Body of pancreas (tissue), 4 donors: ENCODE measurements around the gene TUBA1A. TPM values are rescaled to one million over a fixed set of nuclear protein-coding genes. Genes with fewer than 3 reads are reported as not detected.

Experiments used
- ATAC-seq: fragments of 150-250 bp; one replicate; pipeline ENCODE4 v1.9.1; 2016
- DNase-seq, 4 donors: peaks; one replicate each; pipeline ENCODE4 v3.0.0-alpha.2; 2019
- H3K27ac ChIP-seq, 4 donors: fragments of 200-600 bp; sonication (generic); 1 replicate in 3 of 4; 2 replicates in 1 of 4; pipeline versions ENCODE4 v1.5.1 to v1.6.1; 2016 to 2019; ENCODE audit warnings: mild to moderate bottlenecking in 1 of 4, mixed read lengths in 1 of 4, moderate library complexity in 1 of 4
- H3K27me3 ChIP-seq, 2 donors: fragments of 200-600 bp; sonication (generic); one replicate each; pipeline ENCODE4 v1.6.0; 2016; ENCODE audit warnings: mild to moderate bottlenecking in 1 of 2
- H3K36me3 ChIP-seq, 2 donors: fragments of 200-600 bp; sonication (generic); replicated peaks in 1 of 2; 2 replicates each; pipeline ENCODE4 v1.5.1; 2016; ENCODE audit warnings: low read depth in 2 of 2; ENCODE audit not compliant: insufficient read depth in 1 of 2
- H3K4me1 ChIP-seq: fragments of 200-600 bp; sonication (generic); one replicate; pipeline ENCODE4 v1.6.0; 2016
- H3K4me3 ChIP-seq, 2 donors: fragments of 200-600 bp; sonication (generic); 1 replicate in 1 of 2; 2 replicates in 1 of 2; pipeline ENCODE4 v1.5.1; 2016 to 2019
- H3K9me3 ChIP-seq, 3 donors: fragments of 200-600 bp; sonication (generic); 1 replicate in 2 of 3; 2 replicates in 1 of 3; pipeline ENCODE4 v1.5.1; 2016
- CTCF ChIP-seq, 7 experiments: fragments of 450-650 bp in 4 of 7; fragments of 200-600 bp in 3 of 7; sonication (generic) in 3 of 7; IDR thresholded peaks; one replicate each; pipeline ENCODE4 v1.5.1; 2016 to 2019; ENCODE audit warnings: antibody characterized with exemption in 7 of 7
- POLR2A ChIP-seq, 3 donors: fragments of 450-650 bp; IDR thresholded peaks; one replicate each; pipeline ENCODE4 v1.6.1; 2016; ENCODE audit warnings: antibody characterized with exemption in 3 of 3, mild to moderate bottlenecking in 2 of 3
- WGBS, 2 donors: methylation state at CpG; one replicate each; pipeline ENCODE4 v1.1.5; 2017; 5-methylcytosine and 5-hydroxymethylcytosine counted together
- intact Hi-C: fragments of 100-400 bp; cut with DNase I; formaldehyde crosslinking; loops from one replicate; pipeline ENCODE4 v1.15.1; 2023
- total RNA-seq, 2 donors: library from RNA; depleted of rRNA; stranded (reverse); fragments of >200 nt; gene quantifications; one replicate each; pipeline ENCODE4 v1.1.0, GENCODE V29; 2016

TUBA1A gene
- total RNA-seq, 2 donors from 2014 or later, result 36.6 to 44.5 TPM

GRCh38 chr12:49160399-49160798 is 28.5 kb downstream of the TUBA1A start:
- H3K4me3 ChIP-seq, result no peak overlapping the region
- intact Hi-C loops, result loop anchor here (10.0 kb wide), 1 partner anchor 344 kb away; no protein-coding TSS in a partner anchor
- H3K27me3 ChIP-seq, result no peaks in the 10 kb centered on the region
- ATAC-seq (no peak), DNase-seq (no peak)
- no peaks in the 10 kb centered on the region for H3K4me1 ChIP-seq
- TF ChIP-seq CTCF (IDR thresholded peaks at IDR 0.05) (no peak), POLR2A (IDR thresholded peaks at IDR 0.05) (no peak)
- H3K27ac ChIP-seq, result no peak overlapping the region
- H3K9me3 ChIP-seq, result no peaks in the 10 kb centered on the region
- H3K36me3 ChIP-seq, result no peaks in the 10 kb centered on the region
- 73 to 77% methylated on average over 2 of the region's 2 CpGs for WGBS, 2 donors

GRCh38 chr12:49154221-49154620 is 34.7 kb downstream of the TUBA1A start:
- intact Hi-C loops, result no loop called here
- no peak for DNase-seq
- Histone ChIP-seq H3K27ac (no peak overlapping the region), H3K9me3 (no peaks in the 10 kb centered on the region), H3K27me3 (no peaks in the 10 kb centered on the region), H3K4me1 (no peaks in the 10 kb centered on the region), H3K4me3 (no peak overlapping the region), H3K36me3 (no peaks in the 10 kb centered on the region)
- WGBS, 2 donors, result 90 to 97% methylated on average over 3 of the region's 3 CpGs
- ATAC-seq, result no peak
- TF ChIP-seq POLR2A (IDR thresholded peaks at IDR 0.05), result no peak
- TF ChIP-seq CTCF (IDR thresholded peaks at IDR 0.05), result no peak

GRCh38 chr12:49147384-49147783 is 41.5 kb downstream of the TUBA1A start:
- no peaks in the 10 kb centered on the region for H3K4me1 ChIP-seq
- DNase-seq, result no peak
- H3K4me3 ChIP-seq, result no peak overlapping the region
- no peak overlapping the region for H3K27ac ChIP-seq
- no peak for ATAC-seq
- H3K36me3 ChIP-seq, result no peaks in the 10 kb centered on the region
- H3K27me3 ChIP-seq, result no peaks in the 10 kb centered on the region
- intact Hi-C loops, result no loop called here
- no peak for TF ChIP-seq POLR2A (IDR thresholded peaks at IDR 0.05)
- WGBS, 2 donors, result 89 to 100% methylated on average over 2 of the region's 2 CpGs
- H3K9me3 ChIP-seq, result no peaks in the 10 kb centered on the region

GRCh38 chr12:49146406-49146805 is 42.5 kb downstream of the TUBA1A start:
- no peaks in the 10 kb centered on the region for H3K9me3 ChIP-seq
- ATAC-seq, result no peak
- DNase-seq, result no peak
- TF ChIP-seq CTCF (IDR thresholded peaks at IDR 0.05) (no peak), POLR2A (IDR thresholded peaks at IDR 0.05) (no peak)
- intact Hi-C loops, result no loop called here
- no peaks in the 10 kb centered on the region for H3K4me1 ChIP-seq
- no peak overlapping the region for H3K27ac ChIP-seq
- H3K27me3 ChIP-seq, result no peaks in the 10 kb centered on the region
- no peaks in the 10 kb centered on the region for H3K36me3 ChIP-seq
- WGBS, 2 donors, result 92 to 94% methylated on average over 1 of the region's 1 CpG
- H3K4me3 ChIP-seq, result no peak overlapping the region

- H3K4me1 ChIP-seq, result no peaks in the 10 kb centered on the region
- no peaks in the 10 kb centered on the region for H3K27me3 ChIP-seq
- no peak overlapping the region for H3K4me3 ChIP-seq
- no peak overlapping the region for H3K27ac ChIP-seq
- no peak for DNase-seq
- no peak for TF ChIP-seq CTCF (IDR thresholded peaks at IDR 0.05)
- no peak for TF ChIP-seq POLR2A (IDR thresholded peaks at IDR 0.05)
- H3K9me3 ChIP-seq, result no peaks in the 10 kb centered on the region
- no peak for ATAC-seq
- intact Hi-C loops, result no loop called here
- no peaks in the 10 kb centered on the region for H3K36me3 ChIP-seq
- WGBS, 2 donors, result 76 to 81% methylated on average over 2 of the region's 2 CpGs
These were observed 44.5 kb downstream of the TUBA1A start for GRCh38 chr12:49144384-49144783.
